Activated B cell treated with CpG ODN at 0.5 μM for 24 hours (primary cell): ENCODE data around the gene TMPRSS11D. TPM values are rescaled to one million over a fixed set of nuclear protein-coding genes. Genes with fewer than 3 reads are reported as not detected.

Experiments used
- ATAC-seq: fragments of 200-7000 bp; cut with Tn5 transposase; one replicate; pipeline ENCODE4 v1.10.0; 2021; ENCODE audit warnings: low read depth, mild to moderate bottlenecking, moderate library complexity
- CTCF ChIA-PET: fragments of 350-600 bp; sonication (Branson Sonifier 250); formaldehyde crosslinking; loops from one replicate; lab custom pipeline; 2021; ENCODE audit warnings: antibody characterized with exemption; lab: Charles Lee
- POLR2A ChIA-PET: fragments of 350-600 bp; sonication (Branson Sonifier 250); formaldehyde crosslinking; loops from one replicate; lab custom pipeline; 2021; ENCODE audit warnings: antibody characterized with exemption; lab: Charles Lee
- DNase-seq: peaks from one replicate; pipeline ENCODE4 v3.0.0; 2022
- H3K27ac Mint-ChIP-seq: one replicate; pipeline ENCODE4 v1.8.0; 2020; ENCODE audit warnings: mixed read lengths
- H3K27me3 Mint-ChIP-seq: one replicate; pipeline ENCODE4 v1.8.0; 2021; ENCODE audit warnings: mixed read lengths
- H3K36me3 Mint-ChIP-seq: one replicate; pipeline ENCODE4 v1.8.0; 2021; ENCODE audit warnings: low read depth, mixed read lengths
- H3K4me1 Mint-ChIP-seq: one replicate; pipeline ENCODE4 v1.8.0; 2021; ENCODE audit warnings: mixed read lengths
- H3K4me3 Mint-ChIP-seq: one replicate; pipeline ENCODE4 v1.8.0; 2020; ENCODE audit warnings: mild to moderate bottlenecking, mixed read lengths
- H3K9me3 Mint-ChIP-seq: one replicate; pipeline ENCODE4 v1.8.0; 2020; ENCODE audit warnings: mixed read lengths
- intact Hi-C: fragments of 100-400 bp; cut with micrococcal nuclease; formaldehyde crosslinking; loops from one replicate; pipeline ENCODE4 v1.15.1; 2024
- total RNA-seq: library from RNA; stranded (reverse); gene quantifications from 2 replicates; pipeline ENCODE4 v1.2.3, GENCODE V29; 2022
- TF ChIP-seq, protein P1 (sequence below): fragments of 200-600 bp; IDR thresholded peaks from one replicate; pipeline ENCODE4 v1.8.0; 2022; ENCODE audit warnings: antibody characterized with exemption, mild to moderate bottlenecking

TMPRSS11D gene
- total RNA-seq, 1 donor from 2014 or later = not detected

DNA sequence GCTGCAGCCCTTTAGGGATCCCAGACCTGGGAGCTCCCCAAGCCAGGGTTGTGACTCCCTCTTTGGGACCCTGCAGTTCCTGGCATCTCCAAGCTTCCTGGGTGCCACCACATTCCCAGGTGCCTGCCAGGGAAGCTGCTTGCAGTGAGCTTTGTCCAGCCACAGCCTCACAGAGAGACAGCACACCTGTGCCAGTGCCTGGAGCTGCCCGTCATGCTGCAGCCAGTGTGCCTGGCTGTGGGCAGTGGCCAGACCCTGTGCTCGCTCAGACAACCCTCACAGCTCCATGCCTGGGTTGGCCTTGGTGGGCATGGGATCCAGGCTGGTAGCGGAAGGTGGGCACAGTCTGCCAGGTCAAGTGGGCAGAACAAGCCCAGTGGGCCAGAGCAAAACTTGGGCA is 43.4 kb upstream of the TMPRSS11D start:
- Mint-ChIP-seq H3K9me3 (peaks cover 7% of the 10 kb centered on the region), H3K4me3 (no peak overlapping the region), H3K27ac (no peak overlapping the region), H3K27me3 (peaks cover 2% of the 10 kb centered on the region), H3K4me1 (no peaks in the 10 kb centered on the region), H3K36me3 (no peaks in the 10 kb centered on the region)
- TF ChIP-seq, protein P1, sequence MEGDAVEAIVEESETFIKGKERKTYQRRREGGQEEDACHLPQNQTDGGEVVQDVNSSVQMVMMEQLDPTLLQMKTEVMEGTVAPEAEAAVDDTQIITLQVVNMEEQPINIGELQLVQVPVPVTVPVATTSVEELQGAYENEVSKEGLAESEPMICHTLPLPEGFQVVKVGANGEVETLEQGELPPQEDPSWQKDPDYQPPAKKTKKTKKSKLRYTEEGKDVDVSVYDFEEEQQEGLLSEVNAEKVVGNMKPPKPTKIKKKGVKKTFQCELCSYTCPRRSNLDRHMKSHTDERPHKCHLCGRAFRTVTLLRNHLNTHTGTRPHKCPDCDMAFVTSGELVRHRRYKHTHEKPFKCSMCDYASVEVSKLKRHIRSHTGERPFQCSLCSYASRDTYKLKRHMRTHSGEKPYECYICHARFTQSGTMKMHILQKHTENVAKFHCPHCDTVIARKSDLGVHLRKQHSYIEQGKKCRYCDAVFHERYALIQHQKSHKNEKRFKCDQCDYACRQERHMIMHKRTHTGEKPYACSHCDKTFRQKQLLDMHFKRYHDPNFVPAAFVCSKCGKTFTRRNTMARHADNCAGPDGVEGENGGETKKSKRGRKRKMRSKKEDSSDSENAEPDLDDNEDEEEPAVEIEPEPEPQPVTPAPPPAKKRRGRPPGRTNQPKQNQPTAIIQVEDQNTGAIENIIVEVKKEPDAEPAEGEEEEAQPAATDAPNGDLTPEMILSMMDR = no peak
- ATAC-seq (no peak), DNase-seq (no peak)
- ChIA-PET POLR2A (no interaction called here), CTCF (interaction anchor here (1.0 kb wide), 1 partner anchor 16 kb away, joined by 3 read pairs; no protein-coding TSS in a partner anchor)
- intact Hi-C loops = no loop called here

- DNase-seq (no peak), ATAC-seq (no peak)
- intact Hi-C loops = no loop called here
- ChIA-PET POLR2A (no interaction called here), CTCF (interaction anchor here (1.0 kb wide), 1 partner anchor 15 kb away, joined by 3 read pairs; no protein-coding TSS in a partner anchor)
- TF ChIP-seq, protein P1 = no peak
- Mint-ChIP-seq H3K36me3 (no peaks in the 10 kb centered on the region), H3K27me3 (peaks cover 2% of the 10 kb centered on the region), H3K9me3 (peaks cover 7% of the 10 kb centered on the region), H3K4me1 (no peaks in the 10 kb centered on the region), H3K27ac (no peak overlapping the region), H3K4me3 (no peak overlapping the region)
Measured at GRCh38 chr4:67926485-67926884, 42.7 kb upstream of the TMPRSS11D start.

GRCh38 chr4:67922697-67923096 is 38.9 kb upstream of the TMPRSS11D start:
- no peak overlapping the region for H3K27ac Mint-ChIP-seq
- TF ChIP-seq, protein P1 = no peak
- intact Hi-C loops = no loop called here
- DNase-seq (no peak), ATAC-seq (no peak)
- ChIA-PET POLR2A (no interaction called here), CTCF (no interaction called here)
- no peak overlapping the region for H3K4me3 Mint-ChIP-seq
- H3K36me3 Mint-ChIP-seq = no peaks in the 10 kb centered on the region
- H3K4me1 Mint-ChIP-seq = no peaks in the 10 kb centered on the region
- peaks cover 7% of the 10 kb centered on the region for H3K9me3 Mint-ChIP-seq
- H3K27me3 Mint-ChIP-seq = no peaks in the 10 kb centered on the region

- H3K4me1 Mint-ChIP-seq = no peaks in the 10 kb centered on the region
- no peaks in the 10 kb centered on the region for H3K36me3 Mint-ChIP-seq
- H3K27ac Mint-ChIP-seq = no peak overlapping the region
- DNase-seq (no peak), ATAC-seq (no peak)
- no peaks in the 10 kb centered on the region for H3K27me3 Mint-ChIP-seq
- intact Hi-C loops = no loop called here
- ChIA-PET POLR2A (no interaction called here), CTCF (no interaction called here)
- TF ChIP-seq, protein P1 = no peak
- H3K4me3 Mint-ChIP-seq = no peak overlapping the region
- H3K9me3 Mint-ChIP-seq = no peaks in the 10 kb centered on the region
Measured at GRCh38 chr4:67918428-67918827, 34.6 kb upstream of the TMPRSS11D start.

- H3K4me1 Mint-ChIP-seq = no peaks in the 10 kb centered on the region
- H3K9me3 Mint-ChIP-seq = no peaks in the 10 kb centered on the region
- ATAC-seq = no peak
- H3K27ac Mint-ChIP-seq = no peak overlapping the region
- ChIA-PET CTCF (no interaction called here), POLR2A (no interaction called here)
- DNase-seq = no peak
- H3K27me3 Mint-ChIP-seq = no peaks in the 10 kb centered on the region
- H3K36me3 Mint-ChIP-seq = no peaks in the 10 kb centered on the region
- H3K4me3 Mint-ChIP-seq = no peak overlapping the region
- intact Hi-C loops = no loop called here
- TF ChIP-seq, protein P1 = no peak
Measured at GRCh38 chr4:67915400-67915966, 31.7 kb upstream of the TMPRSS11D start.
